Upper lobe of right lung (tissue), 1 donor: ENCODE results near the gene LHFPL2. TPM values are rescaled to one million over a fixed set of nuclear protein-coding genes. Genes with fewer than 3 reads are reported as not detected.
A peak's percentile ranks its signal among the peaks of the same experiment; 100 is the strongest.

ENCODE experiments used
- ATAC-seq: fragments of 200-7000 bp; cut with Tn5 transposase; one replicate; pipeline ENCODE4 v1.9.1; 2020; ENCODE audit warnings: mild to moderate bottlenecking, moderate library complexity
- DNase-seq: peaks from one replicate; pipeline ENCODE4 v3.0.0-alpha.2; 2020
- H3K27ac ChIP-seq: fragments of 200-600 bp; one replicate; pipeline ENCODE4 v1.8.0; 2022
- H3K27me3 ChIP-seq: fragments of 200-600 bp; one replicate; pipeline ENCODE4 v1.8.0; 2022; ENCODE audit warnings: mild to moderate bottlenecking
- H3K36me3 ChIP-seq: fragments of 200-600 bp; one replicate; pipeline ENCODE4 v1.8.0; 2022
- H3K4me1 ChIP-seq: fragments of 200-600 bp; one replicate; pipeline ENCODE4 v1.8.0; 2022
- H3K4me3 ChIP-seq: fragments of 200-600 bp; one replicate; pipeline ENCODE4 v1.8.0; 2022; ENCODE audit warnings: mild to moderate bottlenecking
- H3K9me3 ChIP-seq: fragments of 200-600 bp; one replicate; pipeline ENCODE4 v1.8.0; 2022
- CTCF ChIP-seq: fragments of 200-600 bp; IDR thresholded peaks from one replicate; pipeline ENCODE4 v1.8.0; 2022; ENCODE audit warnings: antibody characterized with exemption
- intact Hi-C: fragments of 100-400 bp; cut with DNase I; formaldehyde crosslinking; loops from one replicate; pipeline ENCODE4 v1.11.0; 2022
- total RNA-seq: library from RNA; stranded (reverse); fragmentation: NEBNext Ultra II Directional; extraction: Animal tissue kit (Norgen Biotek cat#: 25700); gene quantifications from one replicate; pipeline ENCODE4 v1.2.1, GENCODE V29; 2021
- donor health status: DM: no; HTN: yes; CAD: no; lungs with severe emphysema.

Gene LHFPL2
- total RNA-seq, 1 donor from 2014 or later: 41.0 TPM

DNA sequence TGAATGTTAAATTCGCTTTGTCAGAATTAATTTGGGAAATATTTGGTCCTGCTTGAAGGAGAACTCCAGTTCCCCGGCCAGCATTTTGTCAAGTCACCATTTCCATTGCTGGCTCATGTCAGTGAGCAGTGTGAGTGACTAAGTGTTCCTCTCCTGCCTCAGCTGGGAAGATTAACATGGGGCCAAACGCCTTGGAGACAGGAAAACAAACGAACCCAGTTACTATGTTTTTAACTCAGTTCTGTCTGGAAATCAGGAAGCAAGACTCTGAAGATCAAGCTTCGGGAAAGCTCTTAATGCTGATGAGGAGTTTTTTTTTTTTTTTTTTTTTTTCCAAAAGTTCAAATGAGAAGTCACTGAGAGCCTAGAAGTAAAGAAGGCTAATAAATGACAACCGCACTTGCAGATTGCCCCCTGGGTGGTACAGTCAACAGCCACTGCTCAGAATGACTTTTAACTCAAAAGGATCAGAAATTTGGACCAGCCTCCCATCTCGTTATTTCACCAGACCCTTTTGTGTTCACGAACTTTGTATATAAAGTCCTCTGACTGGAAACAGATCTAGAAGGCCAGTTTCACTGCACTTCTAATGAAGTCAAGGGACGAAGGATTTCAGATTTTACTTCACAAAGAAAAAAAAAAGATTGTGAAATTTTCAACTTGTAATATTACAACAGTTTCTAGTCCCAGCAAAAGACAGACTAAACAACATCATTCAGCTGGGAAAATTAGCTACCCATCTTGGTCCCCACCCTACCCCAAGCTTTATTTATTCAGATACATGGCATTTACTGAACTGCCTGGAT is 121.3 kb downstream of the LHFPL2 start:
- H3K27ac ChIP-seq: peak overlapping the region; percentile 81
- no peak for DNase-seq
- H3K4me1 ChIP-seq: peaks cover 34% of the 10 kb centered on the region
- H3K36me3 ChIP-seq: no peaks in the 10 kb centered on the region
- intact Hi-C loops: no loop called here
- H3K27me3 ChIP-seq: no peaks in the 10 kb centered on the region
- ATAC-seq: peak; percentile 87
- TF ChIP-seq CTCF: no peak
- no peaks in the 10 kb centered on the region for H3K9me3 ChIP-seq
- no peak overlapping the region for H3K4me3 ChIP-seq

DNA sequence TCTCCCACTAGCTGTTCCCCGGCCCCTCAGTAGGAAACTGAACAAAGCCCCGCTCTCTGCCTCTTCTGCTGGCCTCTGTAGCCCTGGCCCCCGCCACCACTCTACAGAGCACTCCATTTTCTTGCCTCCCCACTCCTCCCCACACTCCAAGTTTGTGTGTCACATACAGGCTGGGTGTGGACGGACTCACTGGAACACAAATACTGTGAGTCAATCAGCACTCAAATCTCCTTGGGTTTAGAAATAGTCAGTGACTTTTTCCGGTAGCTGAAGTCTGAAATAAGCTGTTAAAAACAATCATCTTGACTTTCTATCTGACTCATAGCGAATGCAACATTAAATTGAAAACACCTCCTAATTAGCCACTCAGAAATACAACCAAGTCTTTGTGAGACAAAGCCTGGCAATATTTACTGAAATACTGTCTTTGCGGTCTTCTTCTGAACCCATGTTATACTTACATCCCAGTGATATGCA is 122.5 kb downstream of the LHFPL2 start:
- Histone ChIP-seq H3K27ac (peak overlapping the region; percentile 81), H3K4me3 (no peak overlapping the region), H3K36me3 (no peaks in the 10 kb centered on the region), H3K4me1 (peaks cover 34% of the 10 kb centered on the region), H3K27me3 (no peaks in the 10 kb centered on the region), H3K9me3 (no peaks in the 10 kb centered on the region)
- intact Hi-C loops: no loop called here
- ATAC-seq (peak; percentile 49), DNase-seq (no peak)
- TF ChIP-seq CTCF: no peak

DNA sequence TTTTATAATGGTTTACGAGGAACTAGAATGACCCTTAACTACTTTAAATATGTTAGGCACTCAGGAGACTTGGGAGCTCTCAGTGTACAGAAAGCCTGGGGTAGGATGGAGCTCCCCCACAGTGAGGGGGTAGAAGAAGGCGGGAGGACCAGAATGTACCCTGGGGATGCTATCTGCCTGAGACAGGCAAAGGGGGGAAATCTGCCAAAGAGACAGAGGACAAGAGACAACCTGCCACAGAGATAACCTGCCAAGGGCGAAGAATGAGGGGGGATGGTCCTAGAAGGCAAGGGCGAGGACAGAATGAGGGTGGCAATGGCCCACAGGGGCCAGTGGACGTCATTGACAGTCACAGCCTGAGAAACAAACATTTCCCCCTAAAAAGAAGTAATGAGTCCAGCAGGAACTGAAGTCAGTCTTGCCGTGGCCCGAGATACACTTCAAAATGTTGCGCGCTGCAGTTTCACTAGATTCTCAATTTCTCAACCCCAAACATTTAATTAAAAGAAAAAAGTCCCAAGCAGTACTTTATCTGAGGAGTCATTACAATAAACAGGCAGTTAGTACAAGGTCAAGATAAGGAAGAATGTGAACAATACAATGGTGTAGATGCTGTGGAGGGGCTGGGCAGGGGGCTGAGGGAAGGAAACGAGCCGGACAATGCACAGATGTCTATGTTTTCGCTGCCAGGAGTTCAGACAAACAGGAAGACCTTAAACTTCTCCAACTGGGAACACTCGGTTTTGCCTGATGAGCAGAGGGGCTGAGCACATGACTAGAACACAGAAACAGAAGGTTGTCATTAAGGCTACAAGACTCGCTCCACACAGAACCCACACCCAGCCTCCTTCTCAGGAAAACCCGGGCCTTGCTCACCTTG is 125.0 kb downstream of the LHFPL2 start:
- no peak for TF ChIP-seq CTCF
- H3K36me3 ChIP-seq: no peaks in the 10 kb centered on the region
- H3K27me3 ChIP-seq: no peaks in the 10 kb centered on the region
- ATAC-seq (no peak), DNase-seq (no peak)
- intact Hi-C loops: no loop called here
- peak overlapping the region; percentile 59 for H3K27ac ChIP-seq
- H3K4me3 ChIP-seq: no peak overlapping the region
- peaks cover 27% of the 10 kb centered on the region for H3K4me1 ChIP-seq
- no peaks in the 10 kb centered on the region for H3K9me3 ChIP-seq

GRCh38 chr5:78522476-78523260 is 125.9 kb downstream of the LHFPL2 start:
- DNase-seq (no peak), ATAC-seq (no peak)
- intact Hi-C loops: no loop called here
- Histone ChIP-seq H3K27me3 (no peaks in the 10 kb centered on the region), H3K9me3 (no peaks in the 10 kb centered on the region), H3K36me3 (no peaks in the 10 kb centered on the region), H3K4me1 (peaks cover 25% of the 10 kb centered on the region), H3K27ac (peak overlapping the region; percentile 59), H3K4me3 (no peak overlapping the region)
- TF ChIP-seq CTCF: no peak

DNA sequence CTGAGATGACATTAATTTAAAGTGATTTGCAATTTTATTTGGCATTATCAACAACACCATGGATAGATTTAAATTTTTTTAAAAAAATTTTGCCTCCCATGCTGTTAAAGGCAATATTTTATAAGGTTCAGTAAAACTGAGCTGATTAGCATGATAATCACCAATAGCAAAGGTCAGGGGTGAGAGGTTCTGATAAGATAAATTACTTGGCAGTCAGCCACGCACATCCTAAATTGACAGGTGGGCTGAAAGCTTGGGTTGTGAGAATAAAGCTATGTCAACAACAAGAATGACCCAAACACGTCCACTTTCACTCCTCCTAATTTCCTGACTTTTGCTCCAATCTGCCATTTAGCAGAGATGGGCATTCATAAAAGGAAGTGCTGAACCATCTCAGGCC is 127.1 kb downstream of the LHFPL2 start:
- H3K4me1 ChIP-seq: peaks cover 19% of the 10 kb centered on the region
- intact Hi-C loops: no loop called here

More for the DNA sequence above, 127.1 kb downstream of the LHFPL2 start:
- Histone ChIP-seq H3K27ac (no peak overlapping the region), H3K27me3 (no peaks in the 10 kb centered on the region), H3K36me3 (no peaks in the 10 kb centered on the region), H3K4me3 (no peak overlapping the region), H3K9me3 (no peaks in the 10 kb centered on the region)
- TF ChIP-seq CTCF: no peak
- DNase-seq (no peak), ATAC-seq (no peak)
